HCT116 (cell line): ENCODE results near the gene USP32. TPM values are rescaled to one million over a fixed set of nuclear protein-coding genes. Genes with fewer than 3 reads are reported as not detected.

Experiments
- ATAC-seq: fragments of 200-7000 bp; cut with Tn5 transposase; 2 replicates; pipeline ENCODE4 v1.9.1; 2020; ENCODE audit warnings: mild to moderate bottlenecking, moderate library complexity
- BruUV-seq: library from RNA; stranded (reverse); fragments of 400-500 nt; replicated peaks from 2 replicates; lab custom pipeline; 2021; lab: Mats Ljungman, UMichigan
- CTCF ChIA-PET: fragments of 300-600 bp; sonication (Branson Sonifier 250); formaldehyde crosslinking; loops from one replicate; lab custom pipeline; 2021; ENCODE audit warnings: antibody characterized with exemption; lab: Charles Lee
- POLR2A ChIA-PET: fragments of 300-600, 350-600 bp; sonication (Branson Sonifier 250); formaldehyde crosslinking; loops from one replicate; lab custom pipeline; 2021; ENCODE audit warnings: antibody characterized with exemption; lab: Charles Lee
- RAD21 ChIA-PET, 2 experiments: fragments of 300-600 bp; sonication (Branson Sonifier 250); formaldehyde crosslinking; loops; one replicate each; lab custom pipeline; 2023; ENCODE audit warnings: low total read pairs in 2 of 2; ENCODE audit not compliant: uncharacterized antibody in 2 of 2, unreplicated experiment in 2 of 2, low non-redundant PET in 1 of 2; lab: Charles Lee
- DNase-seq: peaks from one replicate; pipeline ENCODE4 v3.0.0-alpha.2; 2010; ENCODE audit warnings: low read depth, low spot score
- H2AFZ ChIP-seq: fragments of 200-600 bp; shearing (Covaris generic), sonication (generic); 2 replicates; pipeline ENCODE4 v1.6.1; 2017; ENCODE audit warnings: low read depth, mixed run types, mixed read lengths, antibody characterized with exemption, low read length; ENCODE audit not compliant: poor library complexity, severe bottlenecking
- H3K27ac ChIP-seq: 2 replicates; pipeline ENCODE4 v1.5.1; 2012; ENCODE audit warnings: low read depth, low read length
- H3K27me3 ChIP-seq: fragments of 200-600 bp; sonication (generic); 2 replicates; pipeline ENCODE4 v1.6.1; 2016; ENCODE audit warnings: mixed run types, low read length, mixed read lengths; ENCODE audit not compliant: insufficient read depth
- H3K36me3 ChIP-seq, 2 experiments: fragments of 200-500 bp in 1 of 2; fragments of 200-600 bp in 1 of 2; sonication (Bioruptor generic) in 1 of 2; sonication (generic) in 1 of 2; 2 replicates each; pipeline versions ENCODE4 v1.5.1 to v1.6.1; 2014 to 2016; ENCODE audit warnings: low read length in 2 of 2, inconsistent platforms in 1 of 2, mixed read lengths in 1 of 2, mixed run types in 1 of 2; ENCODE audit not compliant: insufficient read depth in 2 of 2, control insufficient read depth in 1 of 2
- H3K4me1 ChIP-seq, 2 experiments: fragments of 200-600 bp in 1 of 2; sonication (generic) in 1 of 2; 2 replicates each; pipeline versions ENCODE4 v1.5.1 to v1.6.1; 2012 to 2017; ENCODE audit warnings: low read length in 2 of 2, inconsistent platforms in 1 of 2, mild to moderate bottlenecking in 1 of 2, mixed read lengths in 1 of 2, mixed run types in 1 of 2, moderate library complexity in 1 of 2; ENCODE audit not compliant: insufficient read depth in 2 of 2, control insufficient read depth in 1 of 2
- H3K4me2 ChIP-seq: fragments of 200-600 bp; sonication (generic); 2 replicates; pipeline ENCODE4 v1.6.1; 2017; ENCODE audit warnings: mixed run types, low read length, mixed read lengths
- H3K4me3 ChIP-seq, 2 experiments: fragments of 200-600 bp in 1 of 2; sonication (generic) in 1 of 2; replicated peaks in 1 of 2; 2 replicates each; pipeline ENCODE4 v1.5.1; 2011 to 2016; ENCODE audit warnings: low read length in 2 of 2, control low read depth in 1 of 2, low read depth in 1 of 2, mild to moderate bottlenecking in 1 of 2, mixed read lengths in 1 of 2, mixed run types in 1 of 2
- H3K79me2 ChIP-seq: fragments of 200-600 bp; sonication (generic); 2 replicates; pipeline ENCODE4 v1.6.1; 2017; ENCODE audit warnings: mild to moderate bottlenecking, mixed run types, low read length, moderate library complexity, mixed read lengths; ENCODE audit not compliant: insufficient read depth
- H3K9ac ChIP-seq: fragments of 200-600 bp; sonication (generic); 2 replicates; pipeline ENCODE4 v1.6.1; 2016; ENCODE audit warnings: low read length, mixed read lengths
- H3K9me2 ChIP-seq: fragments of 200-600 bp; sonication (generic), shearing (Covaris generic); 2 replicates; pipeline ENCODE4 v1.6.1; 2017; ENCODE audit warnings: mixed run types, mild to moderate bottlenecking, moderate library complexity; ENCODE audit not compliant: insufficient read depth
- H3K9me3 ChIP-seq, 2 experiments: fragments of 200-500 bp in 1 of 2; fragments of 200-600 bp in 1 of 2; sonication (Bioruptor generic) in 1 of 2; sonication (generic) in 1 of 2; 2 replicates each; pipeline ENCODE4 v1.6.1; 2014 to 2017; ENCODE audit warnings: low read length in 2 of 2, mixed read lengths in 2 of 2, inconsistent platforms in 1 of 2, low read depth in 1 of 2, mild to moderate bottlenecking in 1 of 2, mixed run types in 1 of 2, moderate library complexity in 1 of 2; ENCODE audit not compliant: control insufficient read depth in 1 of 2, insufficient read depth in 1 of 2
- H4K20me1 ChIP-seq: fragments of 200-600 bp; sonication (generic), shearing (Covaris generic); 2 replicates; pipeline ENCODE4 v1.6.1; 2017; ENCODE audit warnings: mixed run types, mild to moderate bottlenecking, moderate library complexity; ENCODE audit not compliant: insufficient read depth
- CEBPB ChIP-seq: IDR thresholded peaks from 2 replicates; pipeline ENCODE4 v1.6.1; 2012; ENCODE audit warnings: low read depth
- EGR1 ChIP-seq: IDR thresholded peaks from 2 replicates; pipeline ENCODE4 v1.6.1; 2012; ENCODE audit warnings: low read depth
- ELF1 ChIP-seq: IDR thresholded peaks from 2 replicates; pipeline ENCODE4 v1.6.1; 2012; ENCODE audit warnings: low read depth, borderline replicate concordance
- EZH2 ChIP-seq: fragments of 200-600 bp; sonication (generic); IDR thresholded peaks from 2 replicates; pipeline ENCODE4 v1.6.1; 2017; ENCODE audit warnings: antibody characterized with exemption, mixed run types
- EZH2phosphoT487 ChIP-seq: fragments of 200-600 bp; IDR thresholded peaks from 2 replicates; pipeline ENCODE4 v1.6.1; 2018; ENCODE audit warnings: antibody characterized with exemption, borderline replicate concordance
- FOSL1 ChIP-seq: IDR thresholded peaks from 2 replicates; pipeline ENCODE4 v1.6.1; 2012; ENCODE audit warnings: low read depth
- RAD21 ChIP-seq: IDR thresholded peaks from 2 replicates; pipeline ENCODE4 v1.6.1; 2012; ENCODE audit warnings: low read depth, mild to moderate bottlenecking
- SIN3A ChIP-seq: IDR thresholded peaks from 2 replicates; pipeline ENCODE4 v1.6.1; 2012; ENCODE audit warnings: low read depth
- TCF7L2 ChIP-seq: IDR thresholded peaks from 2 replicates; pipeline ENCODE4 v1.7.0; 2011; ENCODE audit warnings: borderline replicate concordance, inconsistent platforms; ENCODE audit not compliant: insufficient read depth, insufficient read length; ENCODE audit errors: extremely low read depth
- ZFX ChIP-seq: fragments of 450-650 bp; IDR thresholded peaks from 2 replicates; pipeline ENCODE4 v1.6.1; 2017
- intact Hi-C: fragments of 100-400 bp; cut with micrococcal nuclease; formaldehyde crosslinking; loops from 2 replicates; pipeline ENCODE4 v1.10.0; 2022
- total RNA-seq: library from RNA; stranded (reverse); gene quantifications from one replicate; pipeline ENCODE4 v1.2.1, GENCODE V29; 2021; ENCODE audit not compliant: unreplicated experiment
- TF ChIP-seq, protein P1 (sequence below): IDR thresholded peaks from 2 replicates; pipeline ENCODE4 v1.6.1; 2012; ENCODE audit warnings: low read depth
- TF ChIP-seq, protein P2 (sequence below): IDR thresholded peaks from 2 replicates; pipeline ENCODE4 v1.6.1; 2012
- TF ChIP-seq, protein P3 (sequence below): IDR thresholded peaks from 2 replicates; pipeline ENCODE4 v1.6.1; 2012
- TF ChIP-seq, protein P4 (sequence below): IDR thresholded peaks from 2 replicates; pipeline ENCODE4 v1.6.1; 2011; ENCODE audit warnings: mild to moderate bottlenecking, low read length, moderate library complexity; ENCODE audit not compliant: insufficient replicate concordance; ENCODE audit errors: extremely low read depth
- TF ChIP-seq, protein P5 (sequence below), 3 experiments: fragments of 200-600 bp in 1 of 3; sonication (generic) in 1 of 3; IDR thresholded peaks in 2 of 3; conservative IDR thresholded peaks in 1 of 3; 2 replicates each; pipeline ENCODE4 v1.5.1; 2012 to 2017; ENCODE audit warnings: low read depth in 2 of 3, low read length in 2 of 3, antibody characterized with exemption in 1 of 3, borderline replicate concordance in 1 of 3, control low read depth in 1 of 3, mild to moderate bottlenecking in 1 of 3, mixed read lengths in 1 of 3, mixed run types in 1 of 3, moderate library complexity in 1 of 3; ENCODE audit not compliant: insufficient read depth in 1 of 3

USP32 gene
- total RNA-seq, 1 experiment from 2014 or later: 67.0 TPM

DNA sequence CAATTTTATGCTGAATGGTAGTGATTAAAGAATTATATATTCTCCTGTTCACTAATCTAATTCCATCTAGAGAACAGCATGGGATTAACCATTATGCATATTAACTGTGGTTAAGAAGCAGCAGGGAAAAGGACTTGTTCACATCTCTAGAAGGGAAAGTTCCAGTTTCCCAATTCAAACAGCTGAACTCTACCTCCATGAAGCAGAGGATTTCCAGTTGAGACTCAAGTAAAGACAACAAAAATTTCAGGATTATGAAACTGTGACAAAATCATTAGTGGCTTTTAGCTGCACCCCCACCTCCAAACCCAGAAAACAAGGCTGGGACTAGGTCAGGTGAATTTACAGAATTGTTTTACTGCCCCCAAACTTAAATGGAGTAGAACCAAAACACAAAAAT, 73.6 kb downstream of the USP32 start (continued):
- TF ChIP-seq, protein P1, sequence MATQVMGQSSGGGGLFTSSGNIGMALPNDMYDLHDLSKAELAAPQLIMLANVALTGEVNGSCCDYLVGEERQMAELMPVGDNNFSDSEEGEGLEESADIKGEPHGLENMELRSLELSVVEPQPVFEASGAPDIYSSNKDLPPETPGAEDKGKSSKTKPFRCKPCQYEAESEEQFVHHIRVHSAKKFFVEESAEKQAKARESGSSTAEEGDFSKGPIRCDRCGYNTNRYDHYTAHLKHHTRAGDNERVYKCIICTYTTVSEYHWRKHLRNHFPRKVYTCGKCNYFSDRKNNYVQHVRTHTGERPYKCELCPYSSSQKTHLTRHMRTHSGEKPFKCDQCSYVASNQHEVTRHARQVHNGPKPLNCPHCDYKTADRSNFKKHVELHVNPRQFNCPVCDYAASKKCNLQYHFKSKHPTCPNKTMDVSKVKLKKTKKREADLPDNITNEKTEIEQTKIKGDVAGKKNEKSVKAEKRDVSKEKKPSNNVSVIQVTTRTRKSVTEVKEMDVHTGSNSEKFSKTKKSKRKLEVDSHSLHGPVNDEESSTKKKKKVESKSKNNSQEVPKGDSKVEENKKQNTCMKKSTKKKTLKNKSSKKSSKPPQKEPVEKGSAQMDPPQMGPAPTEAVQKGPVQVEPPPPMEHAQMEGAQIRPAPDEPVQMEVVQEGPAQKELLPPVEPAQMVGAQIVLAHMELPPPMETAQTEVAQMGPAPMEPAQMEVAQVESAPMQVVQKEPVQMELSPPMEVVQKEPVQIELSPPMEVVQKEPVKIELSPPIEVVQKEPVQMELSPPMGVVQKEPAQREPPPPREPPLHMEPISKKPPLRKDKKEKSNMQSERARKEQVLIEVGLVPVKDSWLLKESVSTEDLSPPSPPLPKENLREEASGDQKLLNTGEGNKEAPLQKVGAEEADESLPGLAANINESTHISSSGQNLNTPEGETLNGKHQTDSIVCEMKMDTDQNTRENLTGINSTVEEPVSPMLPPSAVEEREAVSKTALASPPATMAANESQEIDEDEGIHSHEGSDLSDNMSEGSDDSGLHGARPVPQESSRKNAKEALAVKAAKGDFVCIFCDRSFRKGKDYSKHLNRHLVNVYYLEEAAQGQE: no peak
- no peak for TF ChIP-seq FOSL1
- no peak for TF ChIP-seq TCF7L2

DNA sequence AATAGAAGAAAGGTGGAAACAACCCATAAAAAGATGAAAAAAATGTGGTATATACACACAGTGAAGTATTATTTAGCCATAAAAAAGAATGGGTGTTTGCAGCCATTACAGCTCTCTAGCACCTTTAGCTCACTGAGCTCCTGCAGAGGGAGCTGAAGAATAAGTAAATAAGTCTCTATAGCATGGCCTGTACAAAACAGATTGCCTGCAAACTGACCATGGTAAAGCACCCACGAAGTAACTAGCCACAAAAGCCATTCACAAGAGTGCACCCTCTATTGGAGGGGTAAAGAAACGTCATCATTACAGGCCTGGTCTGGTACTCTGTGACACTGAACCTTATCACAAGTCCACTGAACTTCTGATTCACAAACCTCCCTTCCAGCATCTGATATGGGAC, 76.3 kb downstream of the USP32 start:
- H3K9me2 ChIP-seq: no peaks in the 10 kb centered on the region
- 0 out of 2 replicates have a peak, but pooled peaks cover 3% of the 10 kb centered on the region for H4K20me1 ChIP-seq
- no peak overlapping the region for H3K4me2 ChIP-seq
- H3K79me2 ChIP-seq: peaks cover 36% of the 10 kb centered on the region
- H3K27me3 ChIP-seq: no peaks in the 10 kb centered on the region
- peak; percentile 74 for ATAC-seq
- H3K27ac ChIP-seq: no peak overlapping the region
- intact Hi-C loops: no loop called here
- no peak overlapping the region for H3K4me3 ChIP-seq
- peaks cover 0 to 4% of the 10 kb centered on the region in 2 experiments; a peak in 1 of 4 replicates for H3K4me1 ChIP-seq
- ChIA-PET POLR2A (no interaction called here), RAD21 (interaction anchor here in 1 of 2 experiments (0.8 kb wide), 1 partner anchor 40 kb away, joined by 6 read pairs; no protein-coding TSS in a partner anchor), CTCF (interaction anchor here (0.5 to 1.4 kb wide), 4 partner anchors 13 to 323 kb away, joined by 3 read pairs; partner anchors contain the start of gene USP32)
- H3K36me3 ChIP-seq: no peaks in the 10 kb centered on the region
- H2AFZ ChIP-seq: no peak overlapping the region
- H3K9me3 ChIP-seq: no peaks in the 10 kb centered on the region
- BruUV-seq: no TSS peak
- no peak overlapping the region for H3K9ac ChIP-seq
- DNase-seq: no peak
- TF ChIP-seq EZH2: no peak
- TF ChIP-seq, protein P2, sequence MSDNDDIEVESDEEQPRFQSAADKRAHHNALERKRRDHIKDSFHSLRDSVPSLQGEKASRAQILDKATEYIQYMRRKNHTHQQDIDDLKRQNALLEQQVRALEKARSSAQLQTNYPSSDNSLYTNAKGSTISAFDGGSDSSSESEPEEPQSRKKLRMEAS: no peak
- no peak for TF ChIP-seq EZH2phosphoT487
- TF ChIP-seq, protein P3, sequence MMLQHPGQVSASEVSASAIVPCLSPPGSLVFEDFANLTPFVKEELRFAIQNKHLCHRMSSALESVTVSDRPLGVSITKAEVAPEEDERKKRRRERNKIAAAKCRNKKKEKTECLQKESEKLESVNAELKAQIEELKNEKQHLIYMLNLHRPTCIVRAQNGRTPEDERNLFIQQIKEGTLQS: no peak
- TF ChIP-seq ELF1: no peak
- no peak for TF ChIP-seq CEBPB
- TF ChIP-seq, protein P4, sequence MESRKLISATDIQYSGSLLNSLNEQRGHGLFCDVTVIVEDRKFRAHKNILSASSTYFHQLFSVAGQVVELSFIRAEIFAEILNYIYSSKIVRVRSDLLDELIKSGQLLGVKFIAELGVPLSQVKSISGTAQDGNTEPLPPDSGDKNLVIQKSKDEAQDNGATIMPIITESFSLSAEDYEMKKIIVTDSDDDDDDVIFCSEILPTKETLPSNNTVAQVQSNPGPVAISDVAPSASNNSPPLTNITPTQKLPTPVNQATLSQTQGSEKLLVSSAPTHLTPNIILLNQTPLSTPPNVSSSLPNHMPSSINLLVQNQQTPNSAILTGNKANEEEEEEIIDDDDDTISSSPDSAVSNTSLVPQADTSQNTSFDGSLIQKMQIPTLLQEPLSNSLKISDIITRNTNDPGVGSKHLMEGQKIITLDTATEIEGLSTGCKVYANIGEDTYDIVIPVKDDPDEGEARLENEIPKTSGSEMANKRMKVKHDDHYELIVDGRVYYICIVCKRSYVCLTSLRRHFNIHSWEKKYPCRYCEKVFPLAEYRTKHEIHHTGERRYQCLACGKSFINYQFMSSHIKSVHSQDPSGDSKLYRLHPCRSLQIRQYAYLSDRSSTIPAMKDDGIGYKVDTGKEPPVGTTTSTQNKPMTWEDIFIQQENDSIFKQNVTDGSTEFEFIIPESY: no peak
- no peak for TF ChIP-seq TCF7L2
- peak; percentile 52 for TF ChIP-seq RAD21
- TF ChIP-seq, protein P5, sequence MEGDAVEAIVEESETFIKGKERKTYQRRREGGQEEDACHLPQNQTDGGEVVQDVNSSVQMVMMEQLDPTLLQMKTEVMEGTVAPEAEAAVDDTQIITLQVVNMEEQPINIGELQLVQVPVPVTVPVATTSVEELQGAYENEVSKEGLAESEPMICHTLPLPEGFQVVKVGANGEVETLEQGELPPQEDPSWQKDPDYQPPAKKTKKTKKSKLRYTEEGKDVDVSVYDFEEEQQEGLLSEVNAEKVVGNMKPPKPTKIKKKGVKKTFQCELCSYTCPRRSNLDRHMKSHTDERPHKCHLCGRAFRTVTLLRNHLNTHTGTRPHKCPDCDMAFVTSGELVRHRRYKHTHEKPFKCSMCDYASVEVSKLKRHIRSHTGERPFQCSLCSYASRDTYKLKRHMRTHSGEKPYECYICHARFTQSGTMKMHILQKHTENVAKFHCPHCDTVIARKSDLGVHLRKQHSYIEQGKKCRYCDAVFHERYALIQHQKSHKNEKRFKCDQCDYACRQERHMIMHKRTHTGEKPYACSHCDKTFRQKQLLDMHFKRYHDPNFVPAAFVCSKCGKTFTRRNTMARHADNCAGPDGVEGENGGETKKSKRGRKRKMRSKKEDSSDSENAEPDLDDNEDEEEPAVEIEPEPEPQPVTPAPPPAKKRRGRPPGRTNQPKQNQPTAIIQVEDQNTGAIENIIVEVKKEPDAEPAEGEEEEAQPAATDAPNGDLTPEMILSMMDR (IDR thresholded peaks at IDR 0.05 in 2 of 3, conservative IDR thresholded peaks at IDR 0.05 in 1 of 3; ENCODE audit: borderline replicate concordance in 1 of 3, insufficient read depth in 1 of 3, low read depth in 2 of 3, low read length in 2 of 3): peak; percentile 30 to 70 (median 42); a peak in 4 of 6 replicates
- no peak for TF ChIP-seq ZFX
- no peak for TF ChIP-seq FOSL1
- TF ChIP-seq EGR1: no peak
- no peak for TF ChIP-seq SIN3A
